GM18502 (cell line): ENCODE measurements around the gene SPRED2.

Experiments used
- ATAC-seq: cut with Tn5 transposase; IDR thresholded peaks from one replicate; pipeline ENCODE4 v1.9.1; 2021; ENCODE audit warnings: mild to moderate bottlenecking; ENCODE audit not compliant: unreplicated experiment, poor library complexity

Gene SPRED2

DNA sequence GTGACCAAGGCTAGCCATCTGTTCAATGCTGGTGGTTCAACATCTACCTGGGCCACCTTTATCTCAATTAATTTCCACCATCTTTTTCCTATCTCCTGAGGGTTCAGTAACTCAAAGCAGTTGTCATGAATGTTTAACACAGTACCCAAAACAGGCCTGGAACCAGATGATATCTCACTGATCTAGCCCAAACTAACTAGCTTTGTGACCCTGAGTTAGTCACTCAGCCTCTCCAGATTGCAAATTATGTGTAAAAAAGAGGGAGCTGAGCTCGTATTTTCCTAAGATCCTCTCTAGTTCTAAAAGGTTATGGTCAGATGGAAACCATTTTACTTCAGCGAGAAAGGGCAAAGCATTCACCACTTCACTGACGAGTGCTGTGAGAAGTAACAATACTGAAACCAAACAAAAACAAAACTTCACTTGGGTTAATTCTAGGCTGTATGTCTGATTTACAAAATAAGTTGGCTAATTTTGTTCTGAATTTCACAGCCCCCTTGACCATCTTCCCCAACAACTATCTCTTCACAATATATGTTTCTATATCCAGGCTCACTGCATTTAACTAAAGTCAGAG lies 14.8 kb downstream of the SPRED2 start:
- ATAC-seq: no peak

GRCh38 chr2:65416945-65417344 lies 15.5 kb downstream of the SPRED2 start:
- no peak for ATAC-seq

GRCh38 chr2:65416321-65416720 lies 16.1 kb downstream of the SPRED2 start:
- no peak for ATAC-seq

DNA sequence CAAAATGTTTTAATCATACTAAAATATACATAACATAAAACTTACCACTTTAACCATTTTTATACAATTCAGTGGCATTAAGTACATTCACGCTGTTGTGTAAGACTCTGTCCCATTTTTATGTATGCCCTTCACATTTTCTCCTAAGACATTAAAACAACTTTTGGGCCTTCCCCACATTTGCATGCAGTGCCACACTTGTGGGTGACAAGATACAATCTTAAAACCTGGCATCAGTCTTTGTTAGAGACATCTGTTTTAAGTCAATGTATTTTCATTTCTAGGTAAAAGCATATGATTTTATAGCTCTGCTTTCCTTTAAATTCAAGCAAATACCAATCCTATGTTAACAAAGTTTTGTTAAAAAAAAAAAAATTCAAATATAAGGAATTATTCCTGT lies 17.3 kb downstream of the SPRED2 start:
- no peak for ATAC-seq

DNA sequence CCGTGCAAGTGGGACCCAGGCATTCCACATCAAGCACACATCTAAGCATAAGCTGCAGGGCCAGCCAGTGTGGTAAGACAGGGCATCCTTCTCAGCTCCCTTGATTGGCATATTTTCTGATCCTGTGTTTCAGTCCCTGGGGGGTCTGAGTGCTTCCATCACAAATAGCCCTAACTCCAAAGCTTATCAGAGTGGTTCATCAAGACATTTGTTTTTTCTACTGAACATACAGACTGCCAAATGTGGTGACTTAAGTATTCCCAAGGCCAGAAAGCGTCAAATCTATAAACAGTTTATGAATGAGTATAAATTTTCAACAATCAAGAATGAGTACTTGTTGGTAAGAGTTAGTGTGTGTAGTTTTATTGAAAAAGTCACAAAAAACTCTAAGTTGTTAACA lies 18.8 kb downstream of the SPRED2 start:
- ATAC-seq: no peak

DNA sequence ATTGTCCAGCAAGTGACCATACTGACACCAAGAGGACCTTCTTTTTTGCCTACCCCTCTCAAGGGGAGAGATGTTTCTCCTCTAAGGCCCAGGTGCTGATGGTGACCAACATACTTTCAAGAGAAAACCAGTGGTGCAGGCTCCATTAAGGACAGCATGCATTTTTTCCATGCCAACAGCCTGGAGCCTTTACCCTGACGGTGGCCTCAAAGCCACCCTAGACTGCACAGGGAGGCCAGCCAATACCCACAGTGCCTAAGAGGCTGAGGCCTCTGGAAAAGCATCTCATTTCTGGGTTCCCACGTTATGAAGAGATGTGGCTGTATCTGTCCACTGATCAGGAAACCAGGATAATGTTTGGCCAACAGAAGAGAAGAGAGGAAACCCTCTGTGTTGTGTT lies 19.3 kb downstream of the SPRED2 start:
- ATAC-seq: no peak

GRCh38 chr2:65411056-65411795 lies 21.2 kb downstream of the SPRED2 start:
- no peak for ATAC-seq

GRCh38 chr2:65409045-65409444 lies 23.4 kb downstream of the SPRED2 start:
- no peak for ATAC-seq

- no peak for ATAC-seq
Measured at GRCh38 chr2:65407240-65407639, 25.2 kb downstream of the SPRED2 start.

DNA sequence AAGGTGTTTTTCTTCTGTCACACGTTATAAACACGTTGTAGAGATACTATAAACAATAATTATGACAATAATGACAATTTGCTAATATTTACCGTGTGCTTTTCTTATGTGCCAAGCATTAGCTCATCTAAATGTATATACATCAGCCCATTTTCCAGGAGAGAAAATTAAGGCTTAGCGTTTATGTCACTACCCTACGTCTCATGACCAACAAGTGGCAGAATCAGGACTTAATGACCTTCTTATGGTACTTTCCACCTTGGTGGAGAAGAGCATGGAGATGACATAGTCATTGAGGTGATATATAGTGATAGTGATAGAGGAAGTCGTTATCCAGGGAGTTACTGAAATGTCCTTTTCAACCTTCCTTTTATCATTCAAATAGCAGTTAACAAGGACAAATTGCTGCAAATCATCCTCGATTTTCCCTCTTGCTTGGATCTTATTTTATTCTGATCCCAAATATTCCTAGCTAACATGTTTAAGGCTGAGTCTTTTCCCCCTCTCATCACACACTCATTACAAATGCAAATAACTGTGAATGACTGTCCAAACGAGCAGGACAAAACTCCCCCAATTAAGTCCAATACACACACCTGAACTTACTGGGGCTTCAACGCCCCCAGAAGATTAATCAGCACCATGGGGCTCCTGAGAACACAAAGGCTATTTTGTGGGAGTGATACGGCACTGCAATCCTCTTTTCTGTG lies 27.3 kb downstream of the SPRED2 start:
- ATAC-seq: peak; percentile 50

GRCh38 chr2:65403529-65403915 lies 28.9 kb downstream of the SPRED2 start:
- ATAC-seq: no peak

GRCh38 chr2:65402780-65403528 lies 29.4 kb downstream of the SPRED2 start:
- ATAC-seq: no peak

DNA sequence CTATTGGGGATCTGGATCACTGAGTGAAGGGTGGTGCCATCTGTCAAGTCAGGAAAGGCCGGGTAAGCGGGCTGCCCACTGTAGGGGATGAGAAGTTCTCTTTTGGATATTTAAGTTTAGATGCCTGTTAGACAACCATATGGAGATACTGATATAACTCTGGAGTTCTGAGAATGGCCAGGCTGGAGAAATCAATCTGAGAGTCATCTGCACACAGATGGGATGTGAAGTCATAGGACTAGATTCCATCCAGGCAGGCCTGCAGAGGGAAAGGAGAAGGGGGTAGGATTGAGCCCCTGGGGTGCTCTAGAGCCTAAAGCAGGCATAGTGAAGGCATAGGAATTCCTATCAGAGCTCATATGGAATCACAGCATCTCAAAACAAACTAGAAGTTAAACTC lies 30.1 kb downstream of the SPRED2 start:
- ATAC-seq: no peak

- ATAC-seq: peak; percentile 40
Measured at GRCh38 chr2:65397122-65397521, 35.3 kb downstream of the SPRED2 start.

DNA sequence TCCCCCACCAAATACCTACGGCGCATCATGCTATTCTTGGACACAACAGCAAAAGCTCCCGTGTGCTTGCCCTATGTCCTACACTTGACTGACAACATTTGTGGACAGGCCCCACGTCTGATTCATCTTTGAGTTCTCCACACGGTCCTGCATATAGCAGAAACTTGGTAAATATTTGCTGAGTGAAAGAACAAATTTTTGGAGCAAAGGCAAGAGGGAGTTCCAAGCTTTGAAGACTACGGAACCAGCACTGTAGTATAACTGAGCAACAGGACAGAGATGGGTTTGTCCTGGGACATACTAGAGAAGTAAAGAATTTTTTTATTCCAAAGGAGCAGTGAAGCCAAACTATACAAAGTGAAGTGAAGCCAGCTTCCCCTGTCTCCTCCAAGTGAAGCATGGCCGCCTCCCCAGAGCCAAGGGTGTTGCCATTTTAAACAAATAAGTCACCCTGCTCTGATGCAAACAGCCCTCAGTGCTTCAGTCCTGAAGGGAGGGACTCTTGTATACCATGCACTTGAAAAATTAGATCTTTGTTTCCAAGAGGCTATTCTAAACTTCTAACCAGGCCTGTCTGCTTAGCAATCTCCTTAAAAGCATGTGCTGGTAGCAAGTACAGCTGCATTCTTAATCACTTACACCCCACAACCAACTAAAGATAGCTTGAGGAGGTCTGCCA lies 35.9 kb downstream of the SPRED2 start:
- no peak for ATAC-seq

- ATAC-seq: no peak
Measured at GRCh38 chr2:65395621-65396347, 36.6 kb downstream of the SPRED2 start.

GRCh38 chr2:65393743-65394422 lies 38.5 kb downstream of the SPRED2 start:
- peak; percentile 38 for ATAC-seq

DNA sequence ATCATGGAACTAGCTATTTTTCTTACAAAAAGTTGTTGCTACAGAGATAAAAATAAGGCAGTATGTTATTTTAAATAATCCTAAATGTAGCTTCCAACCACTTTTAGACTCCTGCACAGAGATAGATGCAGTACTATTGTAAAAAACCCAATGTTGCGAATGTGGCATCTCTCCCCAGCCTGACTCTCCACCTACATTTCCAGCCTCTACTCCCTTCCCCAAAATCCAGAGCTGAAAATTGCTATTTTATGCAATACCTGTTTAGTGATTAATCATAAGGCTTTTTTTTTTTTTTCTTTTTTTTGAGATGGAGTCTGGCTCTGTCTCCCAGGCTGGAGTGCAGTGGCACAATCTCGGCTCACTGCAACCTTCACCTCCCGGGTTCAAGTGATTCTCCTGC lies 39.4 kb downstream of the SPRED2 start:
- no peak for ATAC-seq

GRCh38 chr2:65392609-65393008 lies 39.8 kb downstream of the SPRED2 start:
- ATAC-seq: no peak
